ENCODE measurements around the gene SETD1B. TPM values are rescaled to one million over a fixed set of nuclear protein-coding genes. Genes with fewer than 3 reads are reported as not detected.
A peak's percentile ranks its signal among the peaks of the same experiment; 100 is the strongest.

SETD1B gene
- total RNA-seq, 4 donors from 2014 or later: 9.4 to 27.1 (median 19.9) TPM

DNA sequence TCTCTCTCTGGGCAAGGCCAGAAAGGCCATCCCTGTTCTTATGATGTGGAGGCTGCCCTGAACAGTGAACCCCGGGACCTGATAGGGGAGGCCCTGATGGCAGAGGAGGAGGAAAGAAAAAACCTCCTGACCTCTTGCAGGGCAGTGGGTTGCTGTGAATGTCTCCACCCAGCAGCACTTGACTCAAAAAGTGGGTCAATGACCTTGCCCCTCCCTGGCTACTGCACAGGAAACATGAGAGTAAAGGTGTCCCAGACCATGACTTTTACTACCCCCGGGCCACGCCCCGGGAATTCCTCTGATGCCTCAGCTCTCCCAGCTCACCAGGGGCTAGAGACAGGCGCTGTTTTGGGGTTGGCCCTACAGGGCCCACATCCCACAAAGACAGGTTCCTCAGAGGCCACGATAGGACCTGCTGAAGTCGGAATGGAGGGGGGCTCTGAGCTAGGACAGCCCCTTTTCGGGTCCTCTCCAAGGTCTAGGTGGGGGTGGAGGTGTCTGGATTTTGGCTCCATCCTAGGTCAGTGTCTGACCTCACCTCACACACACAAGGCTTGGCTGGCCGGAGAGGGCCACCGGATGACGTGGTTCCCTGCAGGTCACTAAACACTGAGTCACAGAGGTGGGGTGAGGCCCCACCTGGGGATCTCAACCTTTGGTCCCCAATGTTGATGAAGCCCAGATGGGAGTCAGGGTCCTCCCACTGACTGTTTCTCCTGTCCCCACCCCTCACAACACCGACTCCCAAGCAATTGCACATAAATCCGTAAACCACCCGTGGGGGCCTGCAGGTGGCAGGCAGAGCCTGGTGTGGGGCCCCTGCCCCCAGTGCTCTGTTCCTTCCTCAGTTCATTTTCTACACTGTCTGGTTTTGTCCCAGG lies 11.9 kb upstream of the SETD1B start:
- Histone ChIP-seq H3K36me3 (peaks cover 0 to 12% (median 9%) of the 10 kb centered on the region in 4 donors), H3K4me3 (peak overlapping the region in 1 of 4 donors; percentile 61), H3K27me3 (no peaks in the 10 kb centered on the region), H3K27ac (replicated peaks in 1 of 4) (peak overlapping the region in 3 of 4 donors; percentile 97 to 100 (median 100)), H3K4me1 (peaks cover 53 to 60% (median 57%) of the 10 kb centered on the region in 4 donors), H3K9me3 (no peaks in the 10 kb centered on the region)
- 78% methylated on average over 11 of the region's 14 CpGs for WGBS
- intact Hi-C loops (cut with DNase I): no loop called here
- TF ChIP-seq EP300 (IDR thresholded peaks at IDR 0.05) (no peak), POLR2A (IDR thresholded peaks at IDR 0.05; ENCODE audit: low read depth) (no peak), POLR2AphosphoS5 (IDR thresholded peaks at IDR 0.05) (no peak)
- TF ChIP-seq, protein P1, sequence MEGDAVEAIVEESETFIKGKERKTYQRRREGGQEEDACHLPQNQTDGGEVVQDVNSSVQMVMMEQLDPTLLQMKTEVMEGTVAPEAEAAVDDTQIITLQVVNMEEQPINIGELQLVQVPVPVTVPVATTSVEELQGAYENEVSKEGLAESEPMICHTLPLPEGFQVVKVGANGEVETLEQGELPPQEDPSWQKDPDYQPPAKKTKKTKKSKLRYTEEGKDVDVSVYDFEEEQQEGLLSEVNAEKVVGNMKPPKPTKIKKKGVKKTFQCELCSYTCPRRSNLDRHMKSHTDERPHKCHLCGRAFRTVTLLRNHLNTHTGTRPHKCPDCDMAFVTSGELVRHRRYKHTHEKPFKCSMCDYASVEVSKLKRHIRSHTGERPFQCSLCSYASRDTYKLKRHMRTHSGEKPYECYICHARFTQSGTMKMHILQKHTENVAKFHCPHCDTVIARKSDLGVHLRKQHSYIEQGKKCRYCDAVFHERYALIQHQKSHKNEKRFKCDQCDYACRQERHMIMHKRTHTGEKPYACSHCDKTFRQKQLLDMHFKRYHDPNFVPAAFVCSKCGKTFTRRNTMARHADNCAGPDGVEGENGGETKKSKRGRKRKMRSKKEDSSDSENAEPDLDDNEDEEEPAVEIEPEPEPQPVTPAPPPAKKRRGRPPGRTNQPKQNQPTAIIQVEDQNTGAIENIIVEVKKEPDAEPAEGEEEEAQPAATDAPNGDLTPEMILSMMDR (IDR thresholded peaks at IDR 0.05): no peak
- DNase-seq (ENCODE audit: extremely low spot score): no peak

DNA sequence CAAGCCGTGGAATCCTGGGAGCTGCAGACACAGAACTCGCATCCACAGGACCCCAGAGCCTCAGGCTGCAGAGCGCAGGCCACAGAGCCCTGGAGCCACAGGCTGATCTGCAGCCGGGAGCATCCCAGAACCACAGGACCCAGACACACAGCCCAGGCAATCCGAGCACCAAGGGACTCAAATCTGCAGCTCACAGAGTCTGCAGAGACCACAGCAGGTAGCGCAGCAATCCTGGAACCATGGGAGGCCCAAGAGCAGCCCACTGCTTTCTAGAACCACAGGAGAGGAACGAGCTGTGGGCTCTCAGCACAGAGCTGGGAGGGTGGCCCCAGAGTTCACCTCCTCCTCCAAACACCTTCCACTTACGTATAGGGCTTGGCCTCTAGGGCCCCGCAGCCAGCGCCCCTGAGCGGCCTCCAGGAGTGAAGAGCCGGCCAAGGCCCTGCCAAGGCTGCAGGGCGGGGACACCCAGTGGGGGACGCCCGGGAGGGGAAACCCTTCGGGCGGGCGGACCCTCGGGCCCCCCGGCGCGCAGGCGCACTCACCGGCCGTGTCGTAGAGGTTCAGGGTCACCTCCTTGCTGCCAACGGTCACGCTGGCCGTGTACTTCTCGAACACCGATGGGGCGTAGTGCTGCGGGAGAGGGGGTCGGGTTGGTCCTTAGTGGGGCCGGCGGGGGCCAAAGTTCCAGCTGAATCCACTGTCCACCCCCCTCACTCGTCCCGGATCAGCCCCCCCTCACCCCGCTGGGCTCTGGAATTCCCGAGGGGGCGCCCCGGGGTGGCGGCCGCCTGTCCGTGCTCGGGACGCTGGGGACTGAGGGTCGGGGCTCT lies 11.0 kb upstream of the SETD1B start:
- H3K4me1 ChIP-seq: peaks cover 58 to 69% (median 66%) of the 10 kb centered on the region in 4 donors
- peaks cover 0 to 12% (median 9%) of the 10 kb centered on the region in 4 donors for H3K36me3 ChIP-seq
- peak overlapping the region; percentile 59 to 64 (median 60) for H3K4me3 ChIP-seq
- intact Hi-C loops (cut with DNase I): no loop called here
- no peaks in the 10 kb centered on the region for H3K27me3 ChIP-seq
- TF ChIP-seq, protein P1 (IDR thresholded peaks at IDR 0.05): no peak
- no peak for TF ChIP-seq POLR2A (IDR thresholded peaks at IDR 0.05; ENCODE audit: low read depth)
- TF ChIP-seq EP300 (IDR thresholded peaks at IDR 0.05): no peak
- no peaks in the 10 kb centered on the region for H3K9me3 ChIP-seq
- DNase-seq (ENCODE audit: extremely low spot score): no peak
- WGBS: 100% methylated on average over 1 of the region's 48 CpGs
- H3K27ac ChIP-seq (replicated peaks in 1 of 4): peak overlapping the region; percentile 97 to 100 (median 100)

DNA sequence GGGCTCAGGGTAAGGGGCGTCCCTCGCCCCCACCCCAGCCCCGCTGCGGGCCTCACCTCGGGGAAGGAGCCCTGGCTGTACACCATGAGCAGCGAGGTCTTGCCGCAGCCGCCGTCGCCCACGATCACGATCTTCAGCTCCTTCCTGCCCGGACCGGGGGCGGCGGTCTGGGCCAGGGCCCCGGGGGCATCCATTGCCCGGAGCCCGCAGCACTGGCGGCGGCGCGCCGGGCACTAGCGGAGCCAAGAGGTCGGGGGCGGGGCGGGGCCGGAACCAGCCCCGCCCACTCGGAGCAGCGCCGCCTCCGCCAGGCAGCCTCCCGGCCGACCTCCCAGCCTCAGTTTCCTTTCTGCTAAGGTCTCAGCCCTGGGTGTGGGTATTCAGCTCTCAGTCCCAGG lies 10.4 kb upstream of the SETD1B start, which contains the start of gene RHOF:
Gene RHOF (minus strand): TSS at position 249 of the 398 bp plus-strand sequence. CDS start 55 bp downstream, at position 194.
- Histone ChIP-seq H3K4me3 (peak within 1 kb of the TSS; percentile 59 to 64 (median 60)), H3K27ac (replicated peaks in 1 of 4) (peak within 1 kb of the TSS; percentile 97 to 100 (median 100)), H3K36me3 (peaks cover 0 to 12% (median 9%) of the 10 kb centered on the region in 4 donors), H3K9me3 (no peaks in the 10 kb centered on the region), H3K27me3 (no peaks in the 10 kb centered on the region), H3K4me1 (peaks cover 61 to 74% (median 71%) of the 10 kb centered on the region in 4 donors)
- intact Hi-C loops (cut with DNase I): no loop called here
- no CpG with 5 or more reads among the region's 36 CpGs for WGBS
- no peak for DNase-seq (ENCODE audit: extremely low spot score)
- TF ChIP-seq POLR2A (IDR thresholded peaks at IDR 0.05; ENCODE audit: low read depth) (no peak), EP300 (IDR thresholded peaks at IDR 0.05) (no peak), POLR2AphosphoS5 (IDR thresholded peaks at IDR 0.05) (no peak)
- TF ChIP-seq, protein P1 (IDR thresholded peaks at IDR 0.05): no peak

DNA sequence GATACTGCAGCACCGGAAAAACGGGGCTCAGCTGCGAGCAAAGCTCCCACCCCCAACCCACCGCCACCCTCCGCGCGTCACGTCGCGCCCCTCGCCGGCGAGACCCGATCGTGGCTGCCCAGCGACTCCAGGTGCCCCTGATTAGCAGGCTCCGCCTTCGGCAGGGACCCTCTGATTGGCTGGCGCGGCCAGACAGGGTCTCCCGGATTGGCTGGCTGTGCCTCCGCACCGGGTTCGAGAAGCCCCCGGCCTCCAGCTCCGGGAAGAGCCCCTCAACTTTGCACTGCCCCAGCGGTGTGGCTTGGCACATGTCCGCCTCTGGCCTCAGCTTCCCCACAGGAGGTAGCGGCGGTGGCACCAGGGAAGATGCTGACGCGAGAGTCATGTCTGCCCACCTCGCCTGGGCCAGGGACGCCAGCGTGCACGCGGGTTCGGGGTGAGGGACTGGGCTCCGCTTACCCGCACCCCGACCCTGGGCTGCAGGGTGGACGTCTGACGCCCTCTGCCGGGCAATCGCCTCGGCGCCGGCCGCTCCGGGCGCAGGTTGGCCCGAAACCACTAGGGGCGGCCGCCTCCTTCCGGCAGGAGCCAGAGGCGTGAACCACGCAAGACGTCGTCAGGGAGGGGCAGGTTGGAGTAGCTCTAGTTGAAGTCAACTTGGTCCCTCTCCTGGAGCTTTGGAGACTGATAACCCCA lies 9.8 kb upstream of the SETD1B start:
- H3K27me3 ChIP-seq: no peaks in the 10 kb centered on the region
- peak overlapping the region; percentile 59 to 64 (median 60) for H3K4me3 ChIP-seq
- intact Hi-C loops (cut with DNase I): loop anchor here (1.0 to 2.0 kb wide), 2 partner anchors 18 to 97 kb away; no protein-coding TSS in a partner anchor
- H3K27ac ChIP-seq (replicated peaks in 1 of 4): peak overlapping the region; percentile 97 to 100 (median 100)
- WGBS: 0% methylated on average over 6 of the region's 59 CpGs
- H3K36me3 ChIP-seq: peaks cover 0 to 12% (median 9%) of the 10 kb centered on the region in 4 donors
- peaks cover 66 to 77% (median 76%) of the 10 kb centered on the region in 4 donors for H3K4me1 ChIP-seq
- H3K9me3 ChIP-seq: no peaks in the 10 kb centered on the region
- DNase-seq (ENCODE audit: extremely low spot score): peak; percentile 96
- TF ChIP-seq, protein P1 (IDR thresholded peaks at IDR 0.05): peak; percentile 99 to 100 (median 100)
- TF ChIP-seq POLR2A (IDR thresholded peaks at IDR 0.05; ENCODE audit: low read depth) (peak; percentile 15), EP300 (IDR thresholded peaks at IDR 0.05) (no peak), POLR2AphosphoS5 (IDR thresholded peaks at IDR 0.05) (peak in 1 of 2 donors; percentile 84)
